ENCODE measurements around the gene SYT8.

DNA sequence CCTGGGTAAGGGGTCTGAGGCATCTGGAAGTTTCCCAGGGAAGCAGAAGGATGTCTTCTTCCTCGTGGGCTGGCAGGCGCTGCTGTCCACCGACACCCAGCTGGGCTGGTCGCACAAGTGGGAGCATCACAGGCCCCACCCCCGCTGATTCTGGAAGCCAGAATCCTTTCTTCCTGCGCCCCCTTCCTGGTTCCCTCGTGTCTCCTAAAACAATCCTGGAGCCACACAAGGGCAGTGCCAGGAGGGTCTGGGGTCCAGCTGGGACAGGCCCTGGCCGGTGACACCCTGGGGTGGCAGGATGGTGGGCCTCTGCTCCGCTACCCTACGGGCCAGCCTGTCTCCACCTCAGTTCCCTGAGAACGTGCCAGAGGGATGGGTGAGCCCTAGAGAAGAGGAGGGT, 22.3 kb downstream of the SYT8 start:
- TF ChIP-seq TARDBP (IDR thresholded peaks at IDR 0.05) (no peak), FOXM1 (IDR thresholded peaks at IDR 0.05; ENCODE audit: borderline replicate concordance) (no peak), HDGF (IDR thresholded peaks at IDR 0.05; ENCODE audit: borderline replicate concordance) (no peak), L3MBTL2 (conservative IDR thresholded peaks at IDR 0.05) (no peak)
- TF ChIP-seq, protein P1, sequence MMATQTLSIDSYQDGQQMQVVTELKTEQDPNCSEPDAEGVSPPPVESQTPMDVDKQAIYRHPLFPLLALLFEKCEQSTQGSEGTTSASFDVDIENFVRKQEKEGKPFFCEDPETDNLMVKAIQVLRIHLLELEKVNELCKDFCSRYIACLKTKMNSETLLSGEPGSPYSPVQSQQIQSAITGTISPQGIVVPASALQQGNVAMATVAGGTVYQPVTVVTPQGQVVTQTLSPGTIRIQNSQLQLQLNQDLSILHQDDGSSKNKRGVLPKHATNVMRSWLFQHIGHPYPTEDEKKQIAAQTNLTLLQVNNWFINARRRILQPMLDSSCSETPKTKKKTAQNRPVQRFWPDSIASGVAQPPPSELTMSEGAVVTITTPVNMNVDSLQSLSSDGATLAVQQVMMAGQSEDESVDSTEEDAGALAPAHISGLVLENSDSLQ (IDR thresholded peaks at IDR 0.05): no peak
